ENCODE measurements around the gene C8G.

- no peak for TF ChIP-seq SP1 (IDR thresholded peaks at IDR 0.05)
- peak; percentile 75 for TF ChIP-seq L3MBTL2 (conservative IDR thresholded peaks at IDR 0.05)
- TF ChIP-seq FOXA1 (IDR thresholded peaks at IDR 0.05), result no peak
- TF ChIP-seq, protein P1, sequence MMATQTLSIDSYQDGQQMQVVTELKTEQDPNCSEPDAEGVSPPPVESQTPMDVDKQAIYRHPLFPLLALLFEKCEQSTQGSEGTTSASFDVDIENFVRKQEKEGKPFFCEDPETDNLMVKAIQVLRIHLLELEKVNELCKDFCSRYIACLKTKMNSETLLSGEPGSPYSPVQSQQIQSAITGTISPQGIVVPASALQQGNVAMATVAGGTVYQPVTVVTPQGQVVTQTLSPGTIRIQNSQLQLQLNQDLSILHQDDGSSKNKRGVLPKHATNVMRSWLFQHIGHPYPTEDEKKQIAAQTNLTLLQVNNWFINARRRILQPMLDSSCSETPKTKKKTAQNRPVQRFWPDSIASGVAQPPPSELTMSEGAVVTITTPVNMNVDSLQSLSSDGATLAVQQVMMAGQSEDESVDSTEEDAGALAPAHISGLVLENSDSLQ (IDR thresholded peaks at IDR 0.05), result no peak
- TF ChIP-seq SUZ12 (IDR thresholded peaks at IDR 0.05), result no peak
- no peak for TF ChIP-seq FOXK2 (IDR thresholded peaks at IDR 0.05)
- TF ChIP-seq NFRKB (IDR thresholded peaks at IDR 0.05), result no peak
- no peak for TF ChIP-seq BHLHE40 (IDR thresholded peaks at IDR 0.05; ENCODE audit: borderline replicate concordance)
- TF ChIP-seq FOXM1 (IDR thresholded peaks at IDR 0.05; ENCODE audit: borderline replicate concordance), result no peak
- TF ChIP-seq HDGF (IDR thresholded peaks at IDR 0.05; ENCODE audit: borderline replicate concordance), result no peak
Observed at GRCh38 chr9:136949817-136950655, 5.0 kb downstream of the C8G start.

All from HEK293T (cell line).